Left lobe of liver (tissue), 2 donors: ENCODE data around the gene FLT3. TPM values are rescaled to one million over a fixed set of nuclear protein-coding genes. Genes with fewer than 3 reads are reported as not detected.
A peak's percentile ranks its signal among the peaks of the same experiment; 100 is the strongest.
"Not testable (repeated sequence)": the region's sequence is repeated elsewhere in the genome, so short reads cannot be mapped to it uniquely, and the experiment has no call there.

ENCODE experiments used
- ATAC-seq: fragments of 200-7000 bp; cut with Tn5 transposase; one replicate; pipeline ENCODE4 v1.9.1; 2020; ENCODE audit warnings: mild to moderate bottlenecking, moderate library complexity
- DNase-seq: peaks from one replicate; pipeline ENCODE4 v3.0.0-alpha.2; 2020; ENCODE audit warnings: low spot score
- total RNA-seq: library from RNA; stranded (reverse); gene quantifications from one replicate; pipeline ENCODE4 v1.2.1, GENCODE V29; 2021
- donor health status: DM: no; HTN: no; CAD: no; lungs with moderate emphysema.
- donor health status: DM: no; HTN: yes; CAD: no.

FLT3 gene
- total RNA-seq, 1 donor from 2014 or later: 0.15 TPM

- DNase-seq (peak; percentile 14), ATAC-seq (peak; percentile 16)
Observed at GRCh38 chr13:27975564-27976361, 124.6 kb downstream of the FLT3 start.

DNA sequence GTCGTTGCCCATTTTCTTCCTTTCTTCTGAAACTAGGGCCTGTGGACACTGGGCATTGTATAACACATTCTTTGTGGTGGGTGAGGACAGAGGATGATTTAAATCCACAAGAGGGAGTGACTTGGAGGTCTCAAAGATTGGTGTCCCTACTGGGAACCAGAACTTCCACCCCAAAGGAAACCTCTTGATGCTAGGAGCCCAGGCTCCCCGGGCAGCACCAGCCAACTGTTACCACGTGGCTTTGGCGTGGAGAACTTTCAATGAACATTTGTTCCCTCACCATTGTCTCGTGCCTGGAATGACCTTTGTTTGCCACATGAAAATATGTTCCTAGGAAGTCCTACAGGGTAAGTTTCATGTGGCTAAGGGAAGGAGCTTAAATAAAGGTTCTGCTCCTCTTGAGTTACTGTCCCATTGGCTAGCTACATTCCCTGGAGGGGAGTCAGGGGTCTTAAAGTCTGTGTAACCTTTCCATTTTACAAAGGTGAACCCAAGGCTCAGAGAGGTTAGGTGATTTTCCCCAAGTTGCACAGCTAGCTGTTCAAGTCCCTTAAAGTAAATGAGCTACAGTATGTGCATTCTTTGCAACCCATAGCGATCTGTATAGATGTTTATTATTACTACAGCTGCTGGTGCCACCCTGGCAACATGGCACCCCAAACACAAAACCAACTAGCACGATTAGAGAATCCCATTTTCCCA is 126.3 kb downstream of the FLT3 start:
- ATAC-seq (no peak), DNase-seq (peak; percentile 16)

- no peak for ATAC-seq
- DNase-seq: peak; percentile 21
Observed at GRCh38 chr13:27973291-27973690, 127.1 kb downstream of the FLT3 start.

GRCh38 chr13:27972478-27972820 is 127.9 kb downstream of the FLT3 start:
- DNase-seq: no peak

DNA sequence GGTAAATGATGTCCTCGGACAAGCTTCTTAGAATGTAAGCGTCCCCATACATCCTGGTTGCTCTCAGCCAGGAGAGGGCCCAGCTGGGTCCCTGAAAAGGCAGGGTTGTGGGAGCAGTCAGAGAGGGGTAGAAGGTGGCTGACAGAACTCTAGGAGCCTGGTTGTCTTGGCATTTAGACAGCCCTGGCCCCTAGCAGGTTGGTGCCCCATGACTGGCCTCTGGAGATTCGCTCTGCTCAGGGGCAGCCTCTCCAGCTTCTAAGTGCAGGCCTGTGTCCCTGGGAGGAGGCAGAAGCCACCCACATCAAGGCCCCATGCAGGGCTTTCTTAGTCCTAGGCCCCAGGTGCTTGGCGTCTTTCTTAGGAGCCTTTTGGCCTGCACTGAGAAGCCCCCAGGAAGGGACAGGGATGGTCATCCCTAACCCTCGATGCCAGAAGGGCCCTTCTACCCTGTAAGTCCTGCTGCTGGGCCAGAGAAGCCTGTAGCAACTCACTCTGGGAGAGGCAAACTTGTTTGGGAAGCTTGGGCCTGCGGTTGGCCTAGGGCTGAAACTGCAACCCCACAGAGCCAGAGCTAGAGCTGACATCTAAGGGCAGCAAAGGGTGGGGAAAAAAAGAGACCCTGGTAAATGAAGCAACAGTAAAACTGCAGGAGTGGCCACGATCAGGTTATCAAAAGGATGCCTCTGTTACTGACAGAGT is 128.4 kb downstream of the FLT3 start:
- ATAC-seq (no peak), DNase-seq (peak; percentile 19)

More at GRCh38 chr13:27972478-27972820, 127.9 kb downstream of the FLT3 start:
- ATAC-seq: no peak

GRCh38 chr13:27971236-27971645 is 129.1 kb downstream of the FLT3 start:
- ATAC-seq: no peak
- no peak for DNase-seq

- no peak for ATAC-seq
- peak; percentile 28 for DNase-seq
Observed at GRCh38 chr13:27970382-27971235, 129.8 kb downstream of the FLT3 start.

DNA sequence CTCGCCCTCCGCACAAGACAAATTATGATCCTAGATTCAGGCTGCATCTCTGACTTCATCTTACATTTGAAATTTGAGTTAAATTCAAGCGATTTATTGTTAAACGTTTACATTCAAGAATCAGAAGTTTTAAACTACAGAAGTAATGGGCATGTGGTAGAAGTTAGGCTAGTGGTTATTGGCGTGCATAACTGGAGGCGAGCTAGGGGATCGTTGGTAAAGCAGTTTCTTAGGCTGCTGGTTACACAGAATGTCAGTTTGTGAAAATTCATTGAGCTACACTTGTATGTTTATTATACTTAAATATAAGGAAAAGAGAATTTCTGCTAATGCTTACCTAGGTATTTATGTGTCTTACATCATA is 130.5 kb downstream of the FLT3 start:
- ATAC-seq (no peak), DNase-seq (no peak)

- DNase-seq (peak; percentile 21), ATAC-seq (no peak)
Observed at GRCh38 chr13:27969082-27969865, 131.1 kb downstream of the FLT3 start, which contains the start of gene CDX2. CDX2 (minus strand) TSS chr13:27969315; CDS start chr13:27969006, 309 bp downstream.

GRCh38 chr13:27968316-27969081 is 131.9 kb downstream of the FLT3 start:
- peak; percentile 50 for ATAC-seq
- no peak for DNase-seq

GRCh38 chr13:27967736-27968315 is 132.6 kb downstream of the FLT3 start:
- DNase-seq (no peak), ATAC-seq (no peak)

DNA sequence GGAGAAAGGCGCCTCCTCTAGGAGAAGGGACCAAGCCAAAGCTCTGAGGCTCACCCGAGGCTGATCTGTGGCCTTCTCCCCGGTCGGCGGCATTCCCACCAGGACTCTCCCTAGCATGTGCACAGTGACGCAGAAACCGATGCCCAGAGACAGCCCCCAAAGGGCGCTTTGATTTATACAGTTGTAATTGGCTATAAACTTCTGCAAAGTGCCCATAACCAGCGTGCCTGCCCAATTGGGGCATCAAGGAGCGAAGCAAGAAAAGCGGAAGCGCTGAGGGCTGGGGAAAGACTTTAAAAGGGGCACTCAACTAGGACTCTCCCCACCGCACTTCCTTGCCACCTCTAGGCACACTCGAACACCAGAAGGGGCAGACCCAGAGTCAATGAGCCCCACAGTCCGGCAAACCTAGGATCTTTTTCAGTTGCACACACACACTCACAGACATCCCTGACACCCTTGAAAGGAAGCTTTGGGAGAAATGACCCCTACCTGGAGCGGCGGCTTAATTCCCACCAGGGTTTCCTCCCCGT is 133.1 kb downstream of the FLT3 start:
- no peak for DNase-seq
- ATAC-seq: no peak

DNA sequence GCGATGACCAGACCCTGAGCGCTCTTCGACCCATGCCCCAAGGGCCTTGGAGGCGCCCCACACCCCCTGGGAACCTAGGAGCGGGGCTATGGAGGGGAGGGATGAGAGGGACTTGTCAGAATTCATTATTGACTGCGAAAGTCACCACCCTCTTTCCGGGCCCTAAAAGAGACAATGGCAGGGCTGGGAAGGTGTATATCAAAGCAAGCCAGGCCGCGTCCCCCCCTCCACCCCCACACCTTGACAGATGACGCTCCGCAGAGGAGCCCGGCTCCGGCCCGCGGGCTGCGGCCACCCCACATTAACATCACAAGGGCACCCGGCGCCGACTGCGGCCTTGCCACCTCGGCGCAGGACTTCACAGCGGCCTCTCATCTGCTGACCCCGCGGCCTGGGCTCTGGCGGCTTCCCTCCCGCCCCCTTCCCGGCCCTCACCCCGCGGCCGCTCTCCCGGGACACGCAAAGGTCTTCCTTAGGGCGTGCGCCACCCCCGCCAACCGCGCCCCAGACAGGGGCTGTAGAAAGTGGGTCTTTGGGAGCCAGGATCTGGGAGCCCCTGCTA is 133.7 kb downstream of the FLT3 start:
- ATAC-seq (no peak), DNase-seq (no peak)

- ATAC-seq (no peak), DNase-seq (no peak)
Observed at GRCh38 chr13:27965740-27966640, 134.4 kb downstream of the FLT3 start.

- DNase-seq (no peak), ATAC-seq (no peak)
Observed at GRCh38 chr13:27965343-27965739, 135.0 kb downstream of the FLT3 start.

GRCh38 chr13:27964741-27965323 is 135.5 kb downstream of the FLT3 start:
- DNase-seq (no peak), ATAC-seq (no peak)

- not testable (repeated sequence) for ATAC-seq, DNase-seq
Observed at GRCh38 chr13:27964206-27964605, 136.2 kb downstream of the FLT3 start.
